Stimulated activated CD8-positive, alpha-beta memory T cell treated with anti-CD3 and anti-CD28 coated beads, Interleukin-4, amount 100 ng/mL, for 24 hours (primary cell): Measurements from ENCODE around the gene TENM4.

Experiments
- DNase-seq: peaks from one replicate; pipeline ENCODE4 v3.0.0-alpha.2; 2020; ENCODE audit warnings: low read depth

TENM4 gene

DNA sequence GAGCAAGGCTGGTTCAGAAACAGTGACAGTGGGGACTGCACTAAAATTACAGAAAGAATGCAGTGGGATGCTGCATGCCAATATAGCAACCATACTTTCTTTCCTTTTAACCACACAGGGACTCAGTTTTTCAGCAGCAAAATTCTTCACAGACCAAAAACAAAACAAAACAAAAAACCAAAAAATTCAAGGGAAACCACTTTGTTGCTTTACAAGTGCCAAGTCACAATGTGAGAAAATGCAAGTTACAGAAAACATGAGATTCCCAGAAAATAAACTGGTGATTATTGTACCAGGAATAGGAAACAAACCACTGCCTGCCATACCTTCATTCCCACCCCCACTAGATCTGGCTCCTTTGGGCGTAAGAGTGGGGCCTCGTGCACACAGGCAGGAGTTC, 52.6 kb downstream of the TENM4 start:
- no peak for DNase-seq

- no peak for DNase-seq
These were observed 57.0 kb downstream of the TENM4 start for GRCh38 chr11:79383874-79384273.

GRCh38 chr11:79382301-79383050, 58.4 kb downstream of the TENM4 start:
- no peak for DNase-seq

GRCh38 chr11:79381036-79381435, 59.8 kb downstream of the TENM4 start:
- DNase-seq = no peak

DNA sequence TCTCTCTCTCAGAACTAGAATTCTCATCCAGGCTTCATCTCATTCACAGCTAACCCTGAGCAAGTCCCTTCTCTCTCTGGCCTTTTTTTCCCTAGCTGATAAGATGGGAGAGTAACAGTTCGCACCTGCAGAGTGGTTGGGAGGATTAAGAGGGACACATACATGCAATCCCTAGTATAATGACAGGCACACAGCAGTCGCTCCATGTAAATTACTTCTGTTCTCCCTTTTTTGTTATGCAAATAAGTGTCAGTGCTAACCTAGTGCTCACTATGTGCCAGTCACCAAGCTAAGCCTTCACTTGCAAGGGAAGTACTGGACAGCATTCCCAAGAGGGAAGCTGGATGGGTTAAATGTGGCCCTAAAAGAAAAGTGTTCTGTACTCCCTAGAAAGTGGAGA, 63.4 kb downstream of the TENM4 start:
- no peak for DNase-seq

DNA sequence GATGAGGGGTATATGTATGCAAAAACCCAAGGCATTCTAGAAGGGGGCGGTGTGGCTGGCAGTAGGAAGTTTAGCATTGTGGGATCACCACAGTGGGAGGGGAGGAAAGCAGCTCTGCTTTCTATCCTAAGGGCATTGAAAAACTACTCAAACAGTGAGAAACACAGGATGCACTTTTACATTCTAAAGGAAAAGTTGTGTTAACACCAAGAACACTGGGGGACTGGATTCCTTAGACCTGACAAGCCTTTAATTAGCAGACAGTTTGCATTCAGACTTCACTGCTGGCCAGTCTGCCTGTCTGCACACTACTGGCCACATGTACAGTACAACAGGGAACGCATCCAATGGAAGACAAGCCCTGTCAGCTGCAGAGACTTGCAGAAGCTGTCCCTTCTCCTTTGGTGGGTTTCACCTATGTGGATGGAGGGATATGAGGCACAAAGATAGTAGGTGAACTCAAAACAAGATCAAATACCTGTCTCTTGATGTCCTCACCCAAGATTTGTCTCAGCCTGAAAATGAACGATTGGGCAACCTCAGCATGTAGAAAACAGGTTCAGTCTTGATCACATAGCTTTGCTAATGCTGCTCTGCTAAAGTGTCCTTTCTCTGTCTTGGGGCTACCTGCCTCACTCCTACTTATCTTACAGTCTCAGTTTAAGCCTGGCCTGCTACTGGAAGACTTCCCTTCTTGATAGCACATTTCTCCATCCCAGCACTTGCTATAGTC, 64.8 kb downstream of the TENM4 start:
- no peak for DNase-seq

GRCh38 chr11:79374727-79375126, 66.1 kb downstream of the TENM4 start:
- no peak for DNase-seq

- no peak for DNase-seq
These were observed 69.1 kb downstream of the TENM4 start for GRCh38 chr11:79371724-79372123.

GRCh38 chr11:79371152-79371551, 69.7 kb downstream of the TENM4 start:
- no peak for DNase-seq

GRCh38 chr11:79369055-79369454, 71.8 kb downstream of the TENM4 start:
- DNase-seq = no peak

- DNase-seq = no peak
These were observed 73.0 kb downstream of the TENM4 start for GRCh38 chr11:79367844-79368243.

DNA sequence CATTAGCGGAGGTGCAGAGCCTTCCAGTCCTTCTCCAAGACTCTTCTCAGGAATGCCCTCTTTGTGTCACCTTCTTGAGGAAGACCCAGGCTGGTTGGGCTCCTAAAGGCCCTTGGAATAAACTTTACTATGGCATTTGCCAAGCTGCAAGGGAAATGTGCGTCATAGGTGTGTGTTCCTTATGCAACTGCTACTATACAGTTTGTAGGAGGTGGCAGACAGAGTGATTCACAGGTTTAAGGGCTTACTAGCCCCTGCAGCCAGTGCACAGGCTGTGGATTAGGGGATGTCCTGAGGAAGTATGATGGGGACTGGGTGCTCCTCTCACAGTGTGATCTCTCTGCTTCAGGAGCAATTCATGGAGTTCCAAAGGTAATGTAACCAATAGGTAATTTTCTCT, 74.6 kb downstream of the TENM4 start:
- DNase-seq = no peak

GRCh38 chr11:79363861-79364378, 76.9 kb downstream of the TENM4 start:
- no peak for DNase-seq

GRCh38 chr11:79363256-79363655, 77.6 kb downstream of the TENM4 start:
- no peak for DNase-seq

GRCh38 chr11:79362821-79363220, 78.0 kb downstream of the TENM4 start:
- no peak for DNase-seq

GRCh38 chr11:79362206-79362757, 78.5 kb downstream of the TENM4 start:
- no peak for DNase-seq

- no peak for DNase-seq
These were observed 82.6 kb downstream of the TENM4 start for GRCh38 chr11:79358258-79358657.

DNA sequence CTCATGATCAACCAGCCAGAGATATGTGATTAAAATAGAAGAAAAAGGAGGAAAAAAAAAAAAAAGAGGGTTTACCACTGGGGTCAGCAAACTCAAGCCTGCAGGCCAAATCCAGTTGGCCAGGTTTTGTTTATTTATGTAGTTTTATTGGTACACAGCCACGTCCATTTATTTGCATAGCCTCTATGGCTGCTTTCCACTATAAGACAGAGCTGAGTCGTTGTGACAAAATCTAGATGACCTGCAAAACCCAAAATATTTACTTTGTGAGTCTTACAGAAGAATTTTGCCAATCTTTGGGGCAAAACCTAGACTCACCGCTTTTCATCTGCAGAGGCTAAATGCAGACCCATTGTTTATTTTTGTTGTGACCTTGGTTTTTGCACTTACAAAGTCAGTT, 87.1 kb downstream of the TENM4 start:
- no peak for DNase-seq

- no peak for DNase-seq
These were observed 88.5 kb downstream of the TENM4 start for GRCh38 chr11:79352349-79352703.

GRCh38 chr11:79348976-79349682, 91.7 kb downstream of the TENM4 start:
- DNase-seq = no peak

DNA sequence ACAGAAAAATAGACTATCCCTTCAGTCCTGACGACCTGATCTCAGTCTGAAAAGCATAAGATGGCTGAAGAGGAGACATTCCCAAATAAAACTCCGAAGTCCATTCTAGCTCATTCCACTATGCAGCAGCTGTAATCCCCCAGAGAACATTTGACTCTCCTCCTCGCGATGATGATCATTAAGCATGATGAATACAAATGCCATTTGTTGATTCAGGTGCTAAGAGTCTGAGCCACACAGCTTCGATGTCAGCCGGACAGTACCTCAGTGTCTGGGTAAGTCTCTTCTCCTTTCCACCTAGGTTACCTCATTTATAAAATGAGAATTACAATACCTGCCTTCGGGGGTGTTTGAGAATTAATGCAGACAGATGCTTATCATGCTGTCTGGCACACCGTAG, 94.8 kb downstream of the TENM4 start:
- no peak for DNase-seq

DNA sequence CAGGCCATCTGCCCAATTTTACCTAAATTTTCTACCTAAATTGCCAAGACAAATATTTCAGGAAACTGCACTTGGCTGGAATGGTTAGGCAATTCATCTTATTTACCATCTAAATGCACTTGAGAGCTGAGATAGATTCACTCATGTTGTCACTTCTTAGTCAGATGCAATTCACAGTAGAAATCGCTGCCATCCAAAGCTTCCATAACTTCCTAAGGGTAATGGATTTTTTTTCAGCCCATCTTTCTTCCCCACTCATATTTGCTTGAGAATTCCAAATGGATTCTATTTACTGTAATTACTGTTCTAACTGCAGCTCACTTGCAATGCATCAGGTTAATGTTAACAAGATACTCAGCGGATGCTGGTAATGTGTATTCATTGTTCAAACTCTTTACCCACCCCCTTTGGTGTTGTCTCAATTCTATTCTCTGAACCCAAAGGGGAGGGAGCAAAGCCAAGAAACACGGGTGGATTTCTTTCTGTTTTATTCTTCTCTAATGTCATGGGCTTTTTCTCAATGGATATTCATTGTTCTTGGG, 96.0 kb downstream of the TENM4 start:
- no peak for DNase-seq
